Measurements from ENCODE around the gene F7. TPM values are rescaled to one million over a fixed set of nuclear protein-coding genes. Genes with fewer than 3 reads are reported as not detected.
A peak's percentile ranks its signal among the peaks of the same experiment; 100 is the strongest.

F7 gene
- total and polyA plus RNA-seq, 2 donors (not counting 1 experiment from before 2014, with no cell fraction given), result not detected

DNA sequence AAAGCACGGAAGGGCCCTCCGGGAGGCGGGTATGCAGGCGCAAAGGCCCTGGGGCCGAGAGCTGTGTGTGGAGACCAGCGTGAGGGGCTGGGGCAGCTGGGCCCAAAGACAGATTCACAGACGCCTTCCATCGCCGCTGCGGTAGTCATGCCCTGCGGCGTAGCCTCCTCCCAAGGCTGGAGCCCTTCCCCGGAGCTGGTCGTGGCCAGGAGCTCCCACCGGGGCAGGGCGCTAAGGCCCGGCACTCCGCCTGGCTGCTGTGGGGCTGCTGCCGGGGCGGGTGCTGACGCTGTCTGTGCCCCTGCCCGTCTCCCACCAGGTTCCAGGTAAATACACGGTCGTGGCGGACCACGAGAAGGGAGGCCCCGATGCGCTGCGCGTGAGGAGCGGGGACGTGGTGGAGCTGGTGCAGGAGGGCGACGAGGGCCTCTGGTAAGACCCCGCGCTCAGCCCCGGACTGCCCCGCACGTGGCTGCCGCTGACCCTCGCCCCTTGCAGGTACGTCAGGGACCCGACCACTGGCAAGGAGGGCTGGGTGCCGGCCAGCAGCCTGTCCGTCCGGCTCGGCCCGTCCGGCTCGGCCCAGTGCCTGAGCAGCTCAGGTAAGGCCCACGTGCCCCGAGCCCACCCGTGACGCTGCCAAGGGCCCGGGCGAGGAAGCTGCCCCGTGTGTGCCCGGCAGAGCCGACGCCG, 9.4 kb upstream of the F7 start:
- Histone ChIP-seq H3K79me2 (ENCODE audit: control insufficient read depth, insufficient read depth, low read length) (no peaks in the 10 kb centered on the region), H3K4me3 (replicated peaks in 1 of 4; ENCODE audit: control extremely low read depth in 1 of 4, insufficient read depth in 1 of 4, low read depth in 3 of 4, low read length in 4 of 4) (no peak overlapping the region), H3K27me3 (ENCODE audit: control insufficient read depth, insufficient read depth, low read length) (peaks cover 6% of the 10 kb centered on the region), H3K4me1 (ENCODE audit: control insufficient read depth, extremely low read depth, insufficient read depth, low read length) (peaks cover 2% of the 10 kb centered on the region), H3K27ac (ENCODE audit: insufficient read depth, low read length) (no peak overlapping the region), H3K4me2 (ENCODE audit: extremely low read depth, insufficient read depth, low read length) (no peak overlapping the region), H3K9me3 (ENCODE audit: control insufficient read depth, insufficient read depth, low read depth, low read length) (no peaks in the 10 kb centered on the region), H3K9ac (ENCODE audit: insufficient read depth, low read length) (no peak overlapping the region), H3K36me3 (ENCODE audit: control insufficient read depth, insufficient read depth, low read length) (no peaks in the 10 kb centered on the region), H4K20me1 (ENCODE audit: control insufficient read depth, extremely low read depth, insufficient read depth, low read length) (no peaks in the 10 kb centered on the region), H2AFZ (ENCODE audit: low read length) (no peak overlapping the region)
- DNase-seq (ENCODE audit: low read depth in 2 of 2), result no peak
- TF ChIP-seq CTCF (conservative IDR thresholded peaks at IDR 0.05 in 1 of 2, IDR thresholded peaks at IDR 0.05 in 1 of 2; ENCODE audit: low read depth in 1 of 2, low read length in 2 of 2) (no peak), EZH2 (IDR thresholded peaks at IDR 0.05; ENCODE audit: low read length, missing control alignments) (no peak)

DNA sequence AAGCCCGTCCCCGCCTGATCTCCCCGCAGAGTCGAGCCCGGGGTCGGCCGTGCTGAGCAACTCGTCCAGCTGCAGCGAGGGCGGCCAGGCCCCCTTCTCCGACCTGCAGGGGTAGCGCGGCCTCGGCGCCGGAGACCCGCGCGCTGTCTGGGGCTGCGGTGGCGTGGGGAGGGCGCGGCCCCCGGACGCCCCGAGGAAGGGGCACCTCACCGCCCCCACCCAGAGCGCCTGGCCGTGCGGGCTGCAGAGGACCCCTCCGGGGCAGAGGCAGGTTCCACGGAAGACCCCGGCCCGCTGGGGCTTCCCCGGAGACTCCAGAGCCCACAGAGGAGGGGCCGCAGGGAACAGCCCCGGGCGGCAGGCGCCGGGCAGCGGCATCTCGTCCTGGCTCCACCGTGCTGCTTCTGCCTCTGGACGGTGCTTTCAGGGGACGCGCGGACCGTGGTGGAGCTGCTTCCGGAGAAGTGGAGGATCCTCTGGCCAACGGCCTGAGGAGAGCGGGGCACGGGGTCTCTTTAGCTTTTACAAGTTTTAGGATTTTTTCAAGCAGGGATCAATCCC, 8.8 kb upstream of the F7 start:
- no peaks in the 10 kb centered on the region for H3K79me2 ChIP-seq (ENCODE audit: control insufficient read depth, insufficient read depth, low read length)
- DNase-seq (ENCODE audit: low read depth in 2 of 2), result no peak
- H4K20me1 ChIP-seq (ENCODE audit: control insufficient read depth, extremely low read depth, insufficient read depth, low read length), result no peaks in the 10 kb centered on the region
- H3K4me2 ChIP-seq (ENCODE audit: extremely low read depth, insufficient read depth, low read length), result no peak overlapping the region
- no peaks in the 10 kb centered on the region for H3K9me3 ChIP-seq (ENCODE audit: control insufficient read depth, insufficient read depth, low read depth, low read length)
- peaks cover 6% of the 10 kb centered on the region for H3K27me3 ChIP-seq (ENCODE audit: control insufficient read depth, insufficient read depth, low read length)
- H3K4me1 ChIP-seq (ENCODE audit: control insufficient read depth, extremely low read depth, insufficient read depth, low read length), result peaks cover 2% of the 10 kb centered on the region
- H3K4me3 ChIP-seq (replicated peaks in 1 of 4; ENCODE audit: control extremely low read depth in 1 of 4, insufficient read depth in 1 of 4, low read depth in 3 of 4, low read length in 4 of 4), result no peak overlapping the region
- H2AFZ ChIP-seq (ENCODE audit: low read length), result no peak overlapping the region
- no peaks in the 10 kb centered on the region for H3K36me3 ChIP-seq (ENCODE audit: control insufficient read depth, insufficient read depth, low read length)
- H3K9ac ChIP-seq (ENCODE audit: insufficient read depth, low read length), result no peak overlapping the region
- no peak for TF ChIP-seq EZH2 (IDR thresholded peaks at IDR 0.05; ENCODE audit: low read length, missing control alignments)
- no peak for TF ChIP-seq CTCF (conservative IDR thresholded peaks at IDR 0.05 in 1 of 2, IDR thresholded peaks at IDR 0.05 in 1 of 2; ENCODE audit: low read depth in 1 of 2, low read length in 2 of 2)
- no peak overlapping the region for H3K27ac ChIP-seq (ENCODE audit: insufficient read depth, low read length)

- TF ChIP-seq EZH2 (IDR thresholded peaks at IDR 0.05; ENCODE audit: low read length, missing control alignments) (no peak), CTCF (conservative IDR thresholded peaks at IDR 0.05 in 1 of 2, IDR thresholded peaks at IDR 0.05 in 1 of 2; ENCODE audit: low read depth in 1 of 2, low read length in 2 of 2) (no peak)
- H3K4me2 ChIP-seq (ENCODE audit: extremely low read depth, insufficient read depth, low read length), result peak overlapping the region; percentile 82
- peaks cover 2% of the 10 kb centered on the region for H3K4me1 ChIP-seq (ENCODE audit: control insufficient read depth, extremely low read depth, insufficient read depth, low read length)
- no peaks in the 10 kb centered on the region for H4K20me1 ChIP-seq (ENCODE audit: control insufficient read depth, extremely low read depth, insufficient read depth, low read length)
- H3K9me3 ChIP-seq (ENCODE audit: control insufficient read depth, insufficient read depth, low read depth, low read length), result no peaks in the 10 kb centered on the region
- DNase-seq (ENCODE audit: low read depth in 2 of 2), result no peak
- H3K27me3 ChIP-seq (ENCODE audit: control insufficient read depth, insufficient read depth, low read length), result peaks cover 9% of the 10 kb centered on the region
- H3K27ac ChIP-seq (ENCODE audit: insufficient read depth, low read length), result no peak overlapping the region
- no peaks in the 10 kb centered on the region for H3K36me3 ChIP-seq (ENCODE audit: control insufficient read depth, insufficient read depth, low read length)
- H3K79me2 ChIP-seq (ENCODE audit: control insufficient read depth, insufficient read depth, low read length), result no peaks in the 10 kb centered on the region
- no peak overlapping the region for H3K4me3 ChIP-seq (replicated peaks in 1 of 4; ENCODE audit: control extremely low read depth in 1 of 4, insufficient read depth in 1 of 4, low read depth in 3 of 4, low read length in 4 of 4)
- H2AFZ ChIP-seq (ENCODE audit: low read length), result peak overlapping the region; percentile 53
- H3K9ac ChIP-seq (ENCODE audit: insufficient read depth, low read length), result no peak overlapping the region
Observed at GRCh38 chr13:113097651-113098050, 7.9 kb upstream of the F7 start.

Measured in fibroblast of lung (primary cell).